HG03432 (cell line): ENCODE data around the gene LRRN3.

ENCODE experiments used
- ATAC-seq: cut with Tn5 transposase; IDR thresholded peaks from one replicate; pipeline ENCODE4 v1.9.1; 2021; ENCODE audit warnings: mild to moderate bottlenecking, moderate library complexity; ENCODE audit not compliant: unreplicated experiment

Gene LRRN3

GRCh38 chr7:111104710-111105109 is 13.8 kb downstream of the LRRN3 start:
- peak; percentile 57 for ATAC-seq

- ATAC-seq = no peak
Measured at GRCh38 chr7:111105269-111105668, 14.3 kb downstream of the LRRN3 start.

- ATAC-seq = no peak
Measured at GRCh38 chr7:111107579-111107978, 16.7 kb downstream of the LRRN3 start.

- ATAC-seq = no peak
Measured at GRCh38 chr7:111108000-111108399, 17.1 kb downstream of the LRRN3 start.

GRCh38 chr7:111108496-111108895 is 17.6 kb downstream of the LRRN3 start:
- ATAC-seq = no peak

- ATAC-seq = no peak
Measured at GRCh38 chr7:111112439-111112838, 21.5 kb downstream of the LRRN3 start.

GRCh38 chr7:111113263-111114017 is 22.5 kb downstream of the LRRN3 start:
- ATAC-seq = peak; percentile 77

- ATAC-seq = no peak
Measured at GRCh38 chr7:111115966-111116365, 25.0 kb downstream of the LRRN3 start.

- no peak for ATAC-seq
Measured at GRCh38 chr7:111126987-111127386, 36.1 kb downstream of the LRRN3 start.

GRCh38 chr7:111129435-111129834 is 38.5 kb downstream of the LRRN3 start:
- no peak for ATAC-seq

GRCh38 chr7:111132833-111133232 is 41.9 kb downstream of the LRRN3 start:
- no peak for ATAC-seq

- ATAC-seq = peak; percentile 84
Measured at GRCh38 chr7:111137296-111138192, 46.6 kb downstream of the LRRN3 start.

- ATAC-seq = peak; percentile 99
Measured at GRCh38 chr7:111138193-111138569, 47.3 kb downstream of the LRRN3 start.

- ATAC-seq = no peak
Measured at GRCh38 chr7:111138586-111138985, 47.7 kb downstream of the LRRN3 start.

- no peak for ATAC-seq
Measured at GRCh38 chr7:111140091-111140865, 49.4 kb downstream of the LRRN3 start.

- ATAC-seq = no peak
Measured at GRCh38 chr7:111145472-111145871, 54.5 kb downstream of the LRRN3 start.

- ATAC-seq = no peak
Measured at GRCh38 chr7:111146136-111146535, 55.2 kb downstream of the LRRN3 start.

- peak; percentile 63 for ATAC-seq
Measured at GRCh38 chr7:111147708-111148533, 57.0 kb downstream of the LRRN3 start.

GRCh38 chr7:111150709-111151108 is 59.8 kb downstream of the LRRN3 start:
- no peak for ATAC-seq

- no peak for ATAC-seq
Measured at GRCh38 chr7:111159426-111159825, 68.5 kb downstream of the LRRN3 start.
